ENCODE results near the gene ABCB4.
A peak's percentile ranks its signal among the peaks of the same experiment; 100 is the strongest.

The ABCB4 gene

DNA sequence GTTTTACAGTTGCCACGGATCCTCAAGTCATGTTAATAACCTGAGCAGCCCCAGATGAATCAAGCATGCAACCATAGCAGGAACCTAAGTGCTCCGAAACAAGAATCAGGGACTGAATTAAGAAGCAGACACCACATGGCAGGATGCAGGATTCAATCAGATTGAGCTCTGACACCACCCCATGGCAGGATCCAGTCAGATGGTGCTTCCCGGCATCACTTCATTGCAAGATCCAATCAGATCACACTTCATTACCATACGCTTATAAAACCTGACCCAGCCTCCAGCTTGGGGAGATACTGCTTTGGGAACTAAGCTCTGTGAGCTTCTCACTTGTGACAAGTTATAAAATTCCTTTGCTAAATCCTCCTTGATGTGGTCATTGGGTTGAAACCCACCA is 55.3 kb downstream of the ABCB4 start:
- no peak for DNase-seq (ENCODE audit: low spot score)

DNA sequence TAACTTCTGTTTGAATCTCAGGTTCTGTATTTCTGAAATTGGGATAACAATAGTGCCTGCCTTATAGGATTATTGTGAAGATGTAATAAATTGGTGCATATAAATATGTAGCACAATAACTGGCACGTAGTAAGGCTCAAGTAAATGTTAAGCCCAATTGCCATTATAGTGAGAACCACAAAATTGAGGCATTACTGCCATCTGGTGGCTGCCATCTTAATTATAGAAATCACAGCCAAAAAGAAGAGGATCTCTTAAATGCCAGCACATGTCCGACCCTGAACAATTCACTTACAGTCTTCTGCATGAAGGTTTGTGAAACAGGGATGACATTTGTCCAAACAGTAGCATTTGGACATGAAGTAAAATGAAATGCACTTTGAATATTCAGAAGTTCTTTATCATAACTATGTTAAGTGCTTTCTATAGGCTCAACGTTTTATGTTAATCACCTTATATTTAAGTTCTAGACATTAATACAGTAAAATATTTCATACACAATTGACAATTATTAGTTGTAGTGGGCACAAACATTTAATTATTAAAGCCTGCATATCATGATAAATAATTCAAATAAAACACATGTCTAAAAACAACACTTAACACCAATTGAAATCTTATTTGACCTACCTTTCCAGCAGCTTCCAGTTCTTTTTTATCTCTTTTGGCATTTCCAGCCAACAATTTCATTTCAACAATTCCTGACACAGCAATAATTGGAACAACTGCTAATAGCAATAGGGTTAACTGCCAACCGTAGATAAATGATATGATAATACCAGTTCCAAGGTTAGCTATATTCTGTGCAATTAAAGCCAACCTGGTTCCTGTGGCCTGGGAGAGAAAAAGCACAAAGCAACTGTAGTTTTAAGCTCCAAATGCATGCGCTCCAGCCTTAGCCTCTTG is 58.5 kb downstream of the ABCB4 start:
- DNase-seq (ENCODE audit: low spot score): peak; percentile 85

- no peak for DNase-seq (ENCODE audit: low spot score)
Observed at GRCh38 chr7:87414794-87415188, 60.7 kb downstream of the ABCB4 start.

GRCh38 chr7:87413951-87414793 is 61.3 kb downstream of the ABCB4 start:
- DNase-seq (ENCODE audit: low spot score): no peak

- no peak for DNase-seq (ENCODE audit: low spot score)
Observed at GRCh38 chr7:87413029-87413428, 62.5 kb downstream of the ABCB4 start.

GRCh38 chr7:87411186-87411585 is 64.3 kb downstream of the ABCB4 start:
- DNase-seq (ENCODE audit: low spot score): no peak

DNA sequence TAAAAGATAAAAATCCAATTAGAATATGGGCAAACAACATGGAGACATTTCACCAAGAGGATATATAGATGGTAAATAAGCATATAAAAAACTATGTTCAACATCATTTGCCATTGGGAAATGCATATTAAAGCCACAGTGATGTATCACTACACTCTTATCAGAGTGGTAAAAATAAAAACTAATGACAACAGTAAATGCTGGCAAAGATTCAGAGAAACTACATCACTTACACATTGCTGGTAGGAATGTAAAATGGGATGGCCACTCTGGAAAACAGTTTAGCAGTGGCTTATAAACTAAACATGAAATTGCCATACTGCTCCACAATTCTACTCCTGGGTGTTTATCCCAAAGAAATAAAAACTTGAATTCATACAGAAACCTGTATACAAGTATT is 70.8 kb downstream of the ABCB4 start:
- no peak for DNase-seq (ENCODE audit: low spot score)

GRCh38 chr7:87398446-87398845 is 77.0 kb downstream of the ABCB4 start:
- no peak for DNase-seq (ENCODE audit: low spot score)

DNA sequence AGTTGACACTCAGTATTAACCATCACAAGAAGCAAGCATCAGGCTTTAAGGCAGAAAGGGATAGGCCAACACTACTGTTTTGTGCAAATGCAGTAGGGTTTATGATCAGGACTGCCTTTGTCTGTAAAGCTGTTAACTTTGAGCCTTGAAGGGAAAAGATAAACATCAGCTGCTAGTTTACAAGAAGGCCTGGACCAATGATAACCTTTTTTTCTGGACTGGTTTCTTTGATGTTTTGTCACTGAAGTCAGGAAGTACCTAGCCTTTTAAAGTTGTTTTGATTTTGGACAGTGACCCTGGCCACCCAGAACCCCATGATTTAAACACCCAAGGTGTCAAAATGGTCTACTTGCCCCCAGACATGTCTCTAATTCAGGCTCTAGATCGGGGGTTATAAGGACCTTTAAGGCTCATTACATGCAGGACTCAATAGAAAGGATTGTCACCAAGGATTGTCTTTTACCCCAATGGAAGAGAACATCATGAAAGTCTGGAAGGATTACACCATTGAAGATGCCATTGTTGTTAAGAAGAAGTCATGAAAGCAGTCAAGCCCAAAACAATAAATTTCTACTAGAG is 79.9 kb downstream of the ABCB4 start:
- no peak for DNase-seq (ENCODE audit: low spot score)

DNA sequence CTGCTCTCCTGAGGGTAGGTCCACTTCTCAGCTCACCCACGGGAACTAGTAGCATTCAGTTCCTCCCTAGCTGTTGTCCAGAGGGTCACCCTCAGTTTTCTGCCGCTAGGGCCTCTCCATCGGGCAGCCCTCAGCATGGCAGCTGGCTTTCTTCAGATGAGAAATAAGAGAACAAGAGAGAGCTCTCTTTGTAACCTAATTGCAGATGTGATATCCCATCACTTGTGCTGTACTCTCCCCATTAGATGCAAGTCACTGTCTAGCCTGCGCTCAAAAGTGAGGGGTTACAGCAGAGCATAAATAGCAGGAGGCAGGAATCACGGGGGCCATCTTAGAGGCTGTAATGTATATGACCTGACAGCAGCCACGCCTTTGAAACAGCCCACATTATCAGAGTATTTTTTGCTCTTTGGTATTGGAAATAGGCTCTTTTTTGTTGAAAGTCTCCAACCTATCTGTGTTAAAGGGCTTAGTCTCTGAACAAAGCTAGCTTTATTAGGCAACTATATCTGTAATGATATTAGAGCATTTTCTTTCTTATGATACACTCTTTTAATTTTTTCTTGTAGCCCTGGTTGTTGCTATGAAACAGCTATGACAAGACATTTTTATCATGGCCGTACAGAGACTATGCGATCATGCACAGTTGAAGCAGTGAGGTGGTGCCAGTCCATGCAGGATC is 84.3 kb downstream of the ABCB4 start:
- DNase-seq (ENCODE audit: low spot score): no peak

DNA sequence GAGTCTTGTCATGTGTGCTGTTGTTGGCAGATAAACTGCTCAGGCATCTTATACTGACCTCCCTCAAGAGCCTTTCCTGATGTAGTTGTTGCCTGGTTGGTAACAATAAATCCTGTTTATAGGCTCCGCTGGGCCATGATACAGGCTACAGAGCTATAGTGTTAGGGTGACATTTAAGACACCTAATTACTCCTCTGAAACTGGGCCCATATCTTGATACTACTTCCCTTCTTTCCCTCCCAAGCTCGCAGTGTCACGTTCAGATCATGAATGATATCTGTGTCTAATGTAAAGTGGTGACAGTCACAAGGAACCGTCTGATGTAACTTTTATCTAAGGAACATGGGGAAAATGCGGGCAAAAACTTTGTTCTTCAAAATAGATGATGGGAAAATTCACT is 94.6 kb downstream of the ABCB4 start:
- DNase-seq (ENCODE audit: low spot score): no peak

- DNase-seq (ENCODE audit: low spot score): no peak
Observed at GRCh38 chr7:87375662-87376435, 99.6 kb downstream of the ABCB4 start.

DNA sequence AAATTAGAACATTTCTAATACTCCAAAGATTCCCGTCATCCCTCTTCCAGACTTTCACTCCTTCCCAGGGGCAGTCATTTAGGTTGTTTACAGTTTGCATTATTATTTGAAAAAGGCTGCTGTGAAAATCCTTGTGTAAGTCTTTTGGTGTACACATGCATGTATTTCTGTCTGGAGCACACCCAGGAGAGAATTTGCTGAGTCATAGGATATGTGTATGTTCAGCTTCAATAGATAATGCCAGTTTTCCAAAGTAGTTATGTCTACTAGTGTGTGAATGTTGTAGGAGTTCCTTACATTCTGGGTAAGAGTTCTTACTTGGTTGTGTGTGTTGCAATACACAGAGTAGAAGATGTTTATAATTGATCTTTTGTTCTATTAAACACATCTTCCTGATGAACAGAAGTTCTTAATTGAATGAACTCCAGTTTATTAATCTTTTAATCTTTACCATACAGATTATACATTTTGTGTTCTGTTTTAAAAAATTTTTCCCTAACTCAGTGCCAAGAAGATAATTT is 104.8 kb downstream of the ABCB4 start:
- DNase-seq (ENCODE audit: low spot score): no peak

DNA sequence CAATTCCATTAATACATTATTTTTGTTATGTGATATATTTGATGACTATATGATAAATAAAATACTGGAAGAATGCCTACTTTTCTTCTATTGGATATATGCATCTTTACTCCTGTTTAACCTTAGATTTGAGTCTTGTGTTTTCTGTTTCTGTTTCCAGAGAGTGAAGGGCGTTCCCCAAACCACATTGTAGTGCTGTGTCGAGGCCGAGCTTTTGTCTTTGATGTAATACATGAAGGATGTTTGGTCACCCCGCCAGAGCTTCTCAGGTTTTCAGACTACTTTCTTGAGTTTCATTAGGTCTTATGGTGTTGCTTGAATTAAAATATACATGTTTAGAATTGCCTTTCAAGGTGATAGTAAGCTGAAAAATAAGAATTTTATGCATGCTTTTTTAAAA is 106.3 kb downstream of the ABCB4 start:
- DNase-seq (ENCODE audit: low spot score): no peak

DNA sequence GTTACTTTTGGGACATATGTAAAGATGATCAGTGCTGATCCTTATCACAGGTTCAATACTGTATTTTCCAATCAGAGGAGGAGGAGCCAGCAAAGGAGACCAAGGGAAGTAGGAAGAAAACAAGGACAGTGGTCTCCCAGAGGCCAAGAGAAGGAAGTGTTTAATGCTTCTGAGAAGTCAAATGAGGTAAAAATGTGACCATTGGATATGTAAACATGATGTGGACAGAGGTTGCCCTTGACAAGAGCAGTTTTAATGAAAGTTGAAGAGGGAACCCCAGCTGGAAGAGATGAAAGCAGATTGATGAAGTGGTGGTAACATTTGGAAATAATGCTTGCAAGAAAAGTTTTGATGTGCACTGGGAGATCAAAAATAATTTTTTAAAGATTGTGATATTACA is 111.2 kb downstream of the ABCB4 start:
- DNase-seq (ENCODE audit: low spot score): no peak

DNA sequence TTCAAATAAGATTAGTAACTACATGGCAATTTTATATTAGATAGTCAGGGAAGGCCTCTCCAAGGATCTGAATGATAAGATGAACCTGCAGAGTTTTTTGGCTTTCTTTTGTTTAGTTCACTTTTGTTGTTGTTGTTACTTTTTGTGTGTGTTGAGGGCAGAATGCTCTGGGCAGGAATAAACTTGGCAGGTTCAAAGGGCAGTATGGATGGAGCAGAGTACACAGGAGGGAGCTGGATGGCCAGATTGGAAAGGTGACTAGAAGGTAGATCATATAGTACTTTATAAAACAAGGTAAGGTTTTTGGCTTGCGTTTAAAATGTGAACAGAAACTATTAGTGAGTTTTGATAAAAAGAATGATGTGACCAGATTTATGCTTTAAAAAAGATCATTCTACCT is 112.1 kb downstream of the ABCB4 start:
- no peak for DNase-seq (ENCODE audit: low spot score)

DNA sequence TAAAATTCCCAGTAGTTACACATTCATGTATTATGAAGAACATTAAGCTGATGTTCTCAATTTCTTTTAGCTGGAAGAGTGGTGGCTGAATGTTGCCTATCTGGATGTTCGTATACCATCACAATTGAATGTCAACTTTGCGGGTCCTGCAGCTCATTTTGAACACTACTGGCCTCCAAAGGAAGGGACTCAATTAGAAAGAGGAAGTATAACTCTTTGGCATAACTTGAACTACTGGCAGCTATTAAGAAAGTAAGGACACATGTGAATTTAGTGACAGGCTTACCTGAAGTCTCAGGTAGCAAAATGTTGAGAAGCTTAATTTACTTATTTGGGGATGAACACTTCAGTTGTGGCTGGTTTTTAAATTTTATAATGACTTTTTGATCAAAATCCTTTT is 114.2 kb downstream of the ABCB4 start:
- no peak for DNase-seq (ENCODE audit: low spot score)

- peak; percentile 15 for DNase-seq (ENCODE audit: low spot score)
Observed at GRCh38 chr7:87359366-87359765, 116.1 kb downstream of the ABCB4 start.

DNA sequence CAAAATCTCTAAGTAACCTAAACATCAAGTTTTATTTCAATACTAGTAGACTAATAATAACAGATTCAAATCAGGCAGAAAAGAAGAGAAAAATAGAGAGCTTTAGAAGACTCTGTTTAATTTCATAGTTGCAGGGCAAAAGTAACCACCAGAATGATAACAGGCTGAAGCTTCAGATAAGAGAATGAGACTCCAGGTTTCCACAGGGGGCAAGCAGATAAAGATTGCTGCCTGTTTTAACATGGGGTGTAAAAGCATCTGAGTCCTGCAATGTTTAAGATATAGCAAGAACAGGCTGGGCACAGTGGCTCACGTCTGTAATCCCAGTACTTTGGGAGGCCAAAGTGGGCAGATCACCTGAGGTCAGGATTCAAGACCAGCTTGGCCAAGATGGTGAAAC is 119.0 kb downstream of the ABCB4 start:
- DNase-seq (ENCODE audit: low spot score): no peak

GRCh38 chr7:87354749-87355148 is 120.7 kb downstream of the ABCB4 start:
- DNase-seq (ENCODE audit: low spot score): no peak

Measured in Ammon's horn (tissue), 1 donor.